NT2/D1 (cell line): ENCODE results near the gene GAS7.

Experiments used
- SUZ12 ChIP-seq: IDR thresholded peaks from 2 replicates; pipeline ENCODE4 v1.6.1; 2011; ENCODE audit not compliant: insufficient read length, insufficient read depth; ENCODE audit errors: extremely low read depth
- YY1 ChIP-seq: IDR thresholded peaks from 2 replicates; pipeline ENCODE4 v1.6.1; 2011; ENCODE audit not compliant: insufficient read length, insufficient read depth
- ZNF274 ChIP-seq: IDR thresholded peaks from 2 replicates; pipeline ENCODE4 v1.6.1; 2011; ENCODE audit warnings: mild to moderate bottlenecking, low read depth, low read length

- TF ChIP-seq ZNF274 (no peak), YY1 (no peak), SUZ12 (no peak)
These were observed 72.7 kb downstream of the GAS7 start for GRCh38 chr17:10125531-10126275.
